ENCODE data around the gene CRACR2B. TPM values are rescaled to one million over a fixed set of nuclear protein-coding genes. Genes with fewer than 3 reads are reported as not detected.
A peak's percentile ranks its signal among the peaks of the same experiment; 100 is the strongest.

The CRACR2B gene
- total and polyA plus RNA-seq, 2 of the 8 experiments (the other 6 are each of a cell fraction or from before 2014, with no cell fraction given): 18.2 to 26.4 TPM

DNA sequence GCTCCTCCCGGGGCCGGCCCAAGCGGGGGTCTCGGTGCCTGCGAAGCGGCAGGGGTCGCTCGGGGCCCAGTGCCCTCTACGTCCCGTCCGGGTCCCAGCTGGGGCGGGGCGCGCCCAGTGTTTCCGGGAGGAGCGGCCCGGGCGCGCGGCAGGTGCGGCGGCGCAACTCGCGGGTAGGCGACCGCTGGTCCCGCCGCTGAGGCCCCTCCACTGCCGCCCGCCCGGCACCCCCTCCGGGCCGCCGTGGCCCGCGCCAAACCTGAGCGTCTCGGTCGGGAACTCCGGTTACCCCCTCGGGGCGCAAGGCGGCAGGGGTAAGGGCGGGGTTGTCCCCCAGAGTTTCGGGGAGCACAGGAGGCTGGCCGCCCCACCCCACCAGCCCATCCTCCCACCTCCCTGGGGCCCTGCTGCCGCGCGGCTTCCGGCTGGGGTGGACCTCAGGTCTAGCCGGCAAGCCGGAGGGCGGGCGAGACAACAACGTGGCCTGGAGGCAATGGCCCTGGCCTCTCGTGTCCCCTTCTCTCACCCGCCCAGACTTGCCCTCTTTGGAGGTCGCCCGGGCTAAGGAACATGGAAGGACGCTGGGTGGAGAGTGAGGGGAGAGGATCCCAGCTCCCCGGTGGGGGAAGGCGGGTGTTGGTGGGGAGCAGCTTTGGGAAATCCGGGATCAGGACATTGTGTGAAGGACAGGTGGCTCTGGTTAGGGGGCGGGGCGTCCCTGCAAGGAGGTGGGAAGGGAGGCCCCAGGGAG, 398 bp upstream of the CRACR2B start (continued):
- peak; percentile 11; the same call in 1 of the 2 replicates for TF ChIP-seq GABPA (IDR thresholded peaks at IDR 0.05; ENCODE audit: borderline replicate concordance, insufficient read depth, low read length)
- TF ChIP-seq CTBP2 (IDR thresholded peaks at IDR 0.05; ENCODE audit: borderline replicate concordance, insufficient read depth, insufficient read length, low read length): no peak

Data from H1 (cell line).